GM19240 (cell line): ENCODE measurements around the gene AVL9.
"Not testable (repeated sequence)": the region's sequence is repeated elsewhere in the genome, so short reads cannot be mapped to it uniquely, and the experiment has no call there.

Source experiments
- DNase-seq: peaks from one replicate; pipeline ENCODE4 v3.0.0; 2011; ENCODE audit warnings: low spot score; ENCODE audit not compliant: insufficient read length

Gene AVL9

GRCh38 chr7:32634798-32635393 is 139.6 kb downstream of the AVL9 start:
- DNase-seq = not testable (repeated sequence)

DNA sequence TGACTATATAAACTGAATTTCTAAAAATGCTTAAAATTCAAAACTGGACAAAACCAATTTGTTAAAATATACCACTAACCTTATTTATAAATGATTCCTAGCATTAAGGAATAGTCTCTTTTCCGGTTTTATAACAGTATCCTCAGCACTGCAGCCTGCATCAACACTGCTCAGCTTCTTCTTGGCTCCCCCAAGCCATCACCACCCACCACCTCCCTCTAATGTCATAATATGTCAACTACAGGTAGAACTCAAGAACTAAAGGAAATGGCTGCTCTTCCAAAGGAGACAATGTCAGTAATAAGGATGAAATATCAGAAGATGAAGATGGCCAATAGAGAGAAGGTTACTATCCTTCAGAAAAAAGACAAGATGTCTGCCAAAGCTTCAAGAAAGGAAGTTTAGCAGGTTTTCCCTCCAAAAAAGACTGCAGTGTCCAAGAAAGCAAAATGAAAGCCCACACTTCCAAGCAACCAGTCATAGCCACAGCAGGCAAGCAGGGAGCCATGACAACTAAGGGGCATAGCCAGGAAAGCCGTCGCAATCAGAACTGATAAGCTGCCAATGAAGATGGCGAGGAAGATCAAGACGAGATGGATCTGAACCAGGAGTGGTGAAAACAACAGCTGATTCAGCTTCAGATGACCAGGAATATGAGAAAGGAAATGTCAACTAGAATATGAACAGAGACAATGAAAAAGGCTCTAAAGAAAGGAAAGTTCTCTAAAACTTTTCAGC is 141.6 kb downstream of the AVL9 start:
- not testable (repeated sequence) for DNase-seq

- DNase-seq = not testable (repeated sequence)
Measured at GRCh38 chr7:32637611-32638010, 142.3 kb downstream of the AVL9 start.
